GM12874 (cell line): ENCODE data around the gene PTP4A2.

ENCODE experiments used
- CTCF ChIP-seq: IDR thresholded peaks from 2 replicates; pipeline ENCODE4 v1.5.1; 2011; ENCODE audit warnings: low read depth, mild to moderate bottlenecking, control low read depth, low read length, moderate library complexity; ENCODE audit not compliant: insufficient read depth

The PTP4A2 gene

GRCh38 chr1:31955917-31956736 is 18.0 kb upstream of the PTP4A2 start:
- peak; percentile 32; the same call in 1 of the 2 replicates for TF ChIP-seq CTCF

- TF ChIP-seq CTCF, result no peak
Measured at GRCh38 chr1:31954607-31955283, 16.6 kb upstream of the PTP4A2 start.

GRCh38 chr1:31952825-31953220 is 14.7 kb upstream of the PTP4A2 start:
- no peak for TF ChIP-seq CTCF

- no peak for TF ChIP-seq CTCF
Measured at GRCh38 chr1:31951276-31951675, 13.1 kb upstream of the PTP4A2 start.

GRCh38 chr1:31949862-31950261 is 11.7 kb upstream of the PTP4A2 start:
- TF ChIP-seq CTCF, result no peak

- TF ChIP-seq CTCF, result no peak
Measured at GRCh38 chr1:31944205-31945089, 6.3 kb upstream of the PTP4A2 start.
